ENCODE results near the gene CAMKK2.

The CAMKK2 gene

GRCh38 chr12:121189131-121189530 lies 107.4 kb downstream of the CAMKK2 start:
- DNase-seq, result no peak

GRCh38 chr12:121188227-121188626 lies 108.3 kb downstream of the CAMKK2 start:
- DNase-seq, result no peak

All from CD4-positive, alpha-beta T cell treated with Interleukin-15 for 1 hour (primary cell).